Mesenteric fat pad (tissue), 1 donor: ENCODE measurements around the gene YIPF6. TPM values are rescaled to one million over a fixed set of nuclear protein-coding genes. Genes with fewer than 3 reads are reported as not detected.
"Not testable (repeated sequence)": the region's sequence is repeated elsewhere in the genome, so short reads cannot be mapped to it uniquely, and the experiment has no call there.

ENCODE experiments used
- DNase-seq: peaks from one replicate; pipeline ENCODE4 v3.0.0-alpha.2; 2020; ENCODE audit warnings: low spot score
- long read RNA-seq: library from polyadenylated mRNA; unstranded; transcript quantifications from one replicate; pipeline ENCODE4 v2.0.0, GENCODE V29; 2020
- total RNA-seq: library from RNA; stranded (reverse); fragmentation: NEBNext Ultra II Directional; extraction: Animal tissue kit (Norgen Biotek cat#: 25700); gene quantifications from one replicate; pipeline ENCODE4 v1.2.1, GENCODE V29; 2021
- donor health status: DM: yes; HTN: yes; CAD: no.

YIPF6 gene
- total RNA-seq: 37.1 TPM
- long read RNA-seq, full-length matches to known transcripts: 85 of 94 reads
- long read RNA-seq, partial matches to known transcripts: 4 of 94 reads
- long read RNA-seq, other reads (novel, unspliced or antisense): 5 of 94 reads

DNA sequence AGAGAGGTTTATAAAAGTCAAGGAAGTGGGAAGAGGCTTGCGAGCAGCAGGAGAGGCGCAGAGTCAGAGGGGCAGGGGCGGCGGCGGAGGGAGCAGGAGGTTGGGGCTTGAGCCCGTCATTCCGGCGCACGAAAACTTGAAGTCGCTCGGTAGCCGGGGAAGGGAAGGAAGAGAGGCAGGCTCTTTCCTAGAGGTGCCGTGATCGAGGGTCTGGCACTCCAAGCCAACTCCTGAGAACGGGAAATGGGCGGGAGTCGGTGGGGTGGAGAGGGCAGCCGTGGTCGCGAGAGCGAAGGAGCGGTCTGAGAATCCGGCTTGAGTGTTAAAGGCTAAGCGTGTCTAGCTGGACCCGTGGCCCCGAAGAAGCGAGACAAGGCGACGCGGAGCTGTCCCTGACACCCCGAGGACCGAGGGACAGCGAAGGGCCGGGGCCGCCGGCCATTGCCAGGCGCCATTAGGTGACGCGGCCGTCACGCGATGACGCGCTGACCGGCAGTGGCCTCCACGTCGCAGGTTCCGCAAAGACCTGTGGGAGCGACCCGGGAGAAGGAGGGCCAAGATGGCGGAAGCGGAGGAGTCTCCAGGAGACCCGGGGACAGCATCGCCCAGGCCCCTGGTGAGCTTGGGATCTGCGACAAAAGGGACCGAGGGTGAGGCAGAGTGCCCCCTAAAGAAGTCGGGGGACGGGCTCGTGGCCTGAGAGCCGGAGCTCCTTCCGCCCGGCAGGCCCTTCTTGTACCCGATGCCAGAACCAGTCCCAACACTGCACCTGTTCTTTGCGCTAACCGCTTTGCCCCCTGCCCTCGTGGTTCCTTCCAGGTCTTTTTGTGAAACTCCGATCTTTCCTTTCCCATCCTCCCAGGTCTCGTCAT is at the start of gene YIPF6:
Gene YIPF6 (plus strand): TSS at position 544 of the 872 bp plus-strand sequence. CDS start 16 bp downstream, at position 560.
- DNase-seq: peak; percentile 93

DNA sequence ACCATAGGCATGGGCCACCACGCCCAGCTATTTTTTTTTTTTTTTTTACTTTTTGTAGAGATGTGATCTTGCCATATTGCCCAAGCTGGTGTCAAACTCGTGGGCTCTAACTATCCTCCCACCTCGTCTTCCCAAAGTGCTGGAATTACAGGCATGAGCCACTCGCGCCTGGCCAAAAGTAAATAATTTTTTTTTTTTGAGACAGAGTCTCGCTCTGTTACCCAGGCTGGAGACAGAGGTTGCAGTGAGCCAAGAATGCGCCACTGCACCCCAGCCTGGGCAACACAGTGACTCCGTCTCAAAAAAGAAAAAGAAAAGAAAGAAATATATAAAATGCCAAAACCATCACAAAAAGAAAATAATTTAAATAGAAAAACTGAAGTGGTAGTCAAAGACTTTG is 47.1 kb upstream of the YIPF6 start:
- DNase-seq: no peak

- DNase-seq: no peak
These were observed 44.2 kb upstream of the YIPF6 start for GRCh38 chrX:68454476-68455150.

GRCh38 chrX:68455151-68455510 is 43.7 kb upstream of the YIPF6 start:
- no peak for DNase-seq

- no peak for DNase-seq
These were observed 37.8 kb upstream of the YIPF6 start for GRCh38 chrX:68461093-68461492.

GRCh38 chrX:68461576-68461975 is 37.3 kb upstream of the YIPF6 start:
- DNase-seq: no peak

GRCh38 chrX:68462197-68462596 is 36.7 kb upstream of the YIPF6 start:
- DNase-seq: no peak

DNA sequence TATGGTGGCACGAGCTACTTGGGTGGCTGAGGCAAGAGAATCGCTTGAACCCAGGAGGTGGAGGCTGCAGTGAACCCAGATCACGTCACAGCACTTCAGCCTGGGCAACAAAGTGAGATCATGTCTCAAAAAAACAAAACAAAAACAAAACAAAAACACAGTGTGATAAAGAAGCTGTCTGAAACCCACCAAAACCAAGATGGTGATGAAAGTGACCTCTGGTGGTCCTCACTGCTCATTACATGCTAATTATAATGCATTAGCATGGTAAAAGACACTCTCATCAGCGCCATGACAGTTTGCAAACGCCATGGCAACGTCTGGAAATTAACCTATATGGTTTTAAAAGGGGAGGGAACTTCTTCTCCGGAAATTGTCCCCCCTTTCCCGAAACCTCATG is 36.2 kb upstream of the YIPF6 start:
- DNase-seq: no peak

- no peak for DNase-seq
These were observed 35.0 kb upstream of the YIPF6 start for GRCh38 chrX:68463880-68464279.

- no peak for DNase-seq
These were observed 34.1 kb upstream of the YIPF6 start for GRCh38 chrX:68464796-68465195.

DNA sequence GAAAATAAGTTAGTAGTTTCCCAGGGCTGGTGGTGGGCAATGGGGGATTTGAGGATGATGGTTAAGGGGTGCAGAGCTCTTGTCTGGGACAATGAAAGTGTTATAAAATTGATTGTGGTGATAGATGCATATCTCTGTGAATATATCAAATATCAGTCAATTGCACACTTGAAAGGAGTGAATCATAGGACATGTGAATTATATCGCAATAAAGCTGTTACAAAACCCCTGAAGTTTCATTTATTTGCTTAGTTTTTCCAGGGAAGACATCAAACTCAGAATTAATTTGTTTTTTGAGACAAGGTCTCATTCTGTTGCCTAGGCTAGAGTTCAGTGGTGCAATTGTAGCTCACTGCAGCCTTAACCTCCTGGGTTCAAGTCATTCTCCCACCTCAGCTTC is 17.9 kb upstream of the YIPF6 start:
- no peak for DNase-seq

DNA sequence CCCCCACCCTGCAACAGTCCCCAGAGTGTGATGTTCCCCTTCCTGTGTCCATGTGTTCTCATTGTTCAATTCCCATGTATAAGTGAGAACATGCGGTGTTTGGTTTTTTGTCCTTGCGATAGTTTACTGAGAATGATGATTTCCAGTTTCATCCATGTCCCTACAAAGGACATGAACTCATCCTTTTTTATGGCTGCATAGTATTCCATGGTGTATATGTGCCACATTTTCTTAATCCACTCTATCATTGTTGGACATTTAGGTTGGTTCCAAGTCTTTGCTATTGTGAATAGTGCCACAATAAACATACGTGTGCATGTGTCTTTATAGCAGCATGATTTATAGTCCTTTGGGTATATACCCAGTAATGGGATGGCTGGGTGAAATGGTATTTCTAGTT is 12.7 kb upstream of the YIPF6 start:
- DNase-seq: not testable (repeated sequence)

DNA sequence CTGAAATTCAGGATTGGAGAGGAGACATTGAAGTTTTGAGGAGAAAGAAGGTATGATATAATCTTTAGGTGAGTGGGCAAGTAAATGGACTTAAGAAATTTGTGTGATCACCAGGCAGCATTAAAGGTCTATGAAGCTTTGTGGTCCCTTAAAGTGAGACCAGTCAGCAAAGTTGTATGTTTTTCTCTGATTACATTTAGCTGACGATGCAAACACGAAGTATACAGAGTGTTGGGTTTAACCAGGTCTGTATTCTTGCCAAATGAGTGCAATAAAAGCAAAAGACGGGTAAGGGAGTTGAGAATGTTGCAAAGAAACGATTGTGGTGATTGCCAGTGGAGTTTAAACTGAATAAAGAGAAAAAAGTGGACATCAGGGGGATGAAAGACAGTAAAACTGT is 11.6 kb upstream of the YIPF6 start:
- DNase-seq: no peak

GRCh38 chrX:68487924-68488323 is 10.9 kb upstream of the YIPF6 start:
- DNase-seq: no peak

DNA sequence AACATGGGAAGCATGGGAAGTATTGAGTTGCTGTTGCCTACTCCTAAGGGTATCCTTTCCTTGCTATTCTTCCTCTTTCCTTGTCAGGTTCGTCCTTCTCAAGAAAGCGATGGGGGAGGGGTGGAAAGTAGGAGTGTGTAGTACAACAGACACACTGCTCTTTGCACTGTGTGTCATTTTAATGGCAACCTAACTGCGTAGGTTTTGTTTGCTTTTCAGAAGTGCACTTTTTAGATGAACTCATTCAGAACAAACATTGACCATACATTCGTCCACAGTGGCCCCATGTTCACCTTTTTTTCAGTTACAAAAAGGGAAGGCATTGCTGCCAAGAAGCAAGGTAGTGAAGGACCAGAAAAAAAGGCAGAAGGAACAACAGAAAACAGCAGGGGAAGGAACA is 10.2 kb upstream of the YIPF6 start:
- DNase-seq: no peak

- no peak for DNase-seq
These were observed 8.2 kb upstream of the YIPF6 start for GRCh38 chrX:68490644-68491043.

GRCh38 chrX:68492583-68492982 is 6.3 kb upstream of the YIPF6 start:
- DNase-seq: no peak

GRCh38 chrX:68493776-68494175 is 5.1 kb upstream of the YIPF6 start:
- not testable (repeated sequence) for DNase-seq

GRCh38 chrX:68498044-68498507 is 775 bp upstream of the YIPF6 start:
- DNase-seq: no peak

DNA sequence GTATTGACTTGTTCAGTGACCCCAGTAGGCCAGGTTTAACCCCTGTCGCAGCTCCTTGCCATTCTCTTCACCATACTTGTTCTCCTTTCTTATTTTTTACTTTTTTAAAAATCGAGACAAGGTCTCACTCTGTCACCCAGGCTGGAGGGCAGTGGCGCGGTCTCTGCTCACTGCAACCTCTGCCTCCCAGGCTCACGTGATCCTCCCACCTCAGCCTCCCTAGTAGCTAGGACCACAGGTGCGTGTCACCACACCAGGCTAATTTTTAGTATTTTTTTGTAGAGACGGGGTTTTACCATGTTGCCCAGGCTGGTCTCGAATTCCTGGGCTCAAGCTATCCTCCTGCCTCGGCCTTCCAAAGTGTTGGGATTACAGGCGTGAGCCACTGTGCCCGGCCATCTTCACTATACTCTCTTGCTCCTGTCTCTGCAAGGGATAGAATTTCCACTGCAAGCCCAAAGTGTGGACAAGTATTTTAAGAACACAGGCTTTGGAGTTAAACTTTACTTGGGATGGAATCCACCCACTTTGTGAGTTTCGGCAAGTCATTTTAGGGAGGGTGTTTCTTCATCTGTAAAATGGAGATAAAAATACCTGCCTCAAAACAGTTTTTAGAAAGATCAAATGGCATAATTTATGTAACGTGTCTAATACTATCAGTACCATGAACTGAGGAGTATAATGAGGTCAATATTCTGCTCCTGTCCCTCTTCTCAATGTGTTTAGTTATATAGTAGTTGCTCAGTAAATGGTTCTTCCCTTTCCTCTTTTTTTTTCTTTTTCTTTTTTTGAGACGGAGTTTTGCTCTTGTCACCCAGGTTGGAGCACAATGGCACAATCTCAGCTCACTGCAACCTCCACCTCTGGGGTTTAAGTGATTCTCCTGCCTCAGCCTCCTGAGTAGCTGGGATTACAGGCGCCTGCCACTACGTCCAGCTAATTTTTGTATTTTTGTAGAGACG is 973 bp downstream of the YIPF6 start:
- no peak for DNase-seq
